SU-DHL-6 (cell line): ENCODE results near the gene ILDR2.

Experiments used
- H2AFZ ChIP-seq: fragments of 200-600 bp; sonication (generic); 2 replicates; pipeline ENCODE4 v1.6.1; 2014; ENCODE audit warnings: low read depth, mild to moderate bottlenecking, moderate library complexity, mixed read lengths, antibody characterized with exemption, low read length; ENCODE audit not compliant: severe bottlenecking
- H3F3A ChIP-seq: fragments of 200-600 bp; shearing (Covaris generic); 2 replicates; pipeline ENCODE4 v1.6.0; 2016; ENCODE audit warnings: antibody characterized with exemption, mild to moderate bottlenecking; ENCODE audit not compliant: insufficient read depth
- H3K27ac ChIP-seq: fragments of 200-600 bp; sonication (generic); 2 replicates; pipeline ENCODE4 v1.5.1; 2016; ENCODE audit warnings: low read depth, mild to moderate bottlenecking, low read length, moderate library complexity, mixed read lengths
- H3K27me3 ChIP-seq: fragments of 200-600 bp; sonication (generic), shearing (Covaris generic); 2 replicates; pipeline ENCODE4 v1.6.0; 2014; ENCODE audit warnings: mild to moderate bottlenecking, low read length
- H3K36me3 ChIP-seq: fragments of 200-600 bp; sonication (generic); 2 replicates; pipeline ENCODE4 v1.6.1; 2014; ENCODE audit warnings: mild to moderate bottlenecking, low read length, mixed read lengths
- H3K4me2 ChIP-seq: fragments of 300-600, 200-600 bp; shearing (Covaris generic), sonication (generic); 2 replicates; pipeline ENCODE4 v1.6.0; 2014; ENCODE audit warnings: low read length, low read depth, mild to moderate bottlenecking; ENCODE audit not compliant: poor library complexity, severe bottlenecking
- H3K4me3 ChIP-seq: fragments of 200-600 bp; sonication (generic); 2 replicates; pipeline ENCODE4 v1.5.1; 2014; ENCODE audit warnings: antibody characterized with exemption, low read length, mild to moderate bottlenecking, mixed read lengths; ENCODE audit not compliant: insufficient read depth, poor library complexity, severe bottlenecking
- H3K79me2 ChIP-seq: fragments of 200-600 bp; sonication (generic); 2 replicates; pipeline ENCODE4 v1.6.1; 2014; ENCODE audit warnings: mild to moderate bottlenecking, low read length, moderate library complexity; ENCODE audit not compliant: insufficient read depth
- H3K9ac ChIP-seq: fragments of 200-600 bp; sonication (generic); 2 replicates; pipeline ENCODE4 v1.7.0; 2014; ENCODE audit warnings: mild to moderate bottlenecking, low read length
- H3K9me2 ChIP-seq: fragments of 200-600 bp; sonication (generic); replicated peaks from 2 replicates; pipeline ENCODE4 v1.6.1; 2014; ENCODE audit warnings: low read length; ENCODE audit not compliant: insufficient read depth
- H3K9me3 ChIP-seq: fragments of 200-600 bp; sonication (generic); 2 replicates; pipeline ENCODE4 v1.6.1; 2014; ENCODE audit warnings: low read length, mixed read lengths; ENCODE audit not compliant: insufficient read depth
- H4K20me1 ChIP-seq: fragments of 200-600 bp; sonication (generic); 2 replicates; pipeline ENCODE4 v1.6.1; 2014; ENCODE audit warnings: low read depth, mild to moderate bottlenecking, antibody characterized with exemption, low read length, moderate library complexity, mixed read lengths
- EZH2phosphoT487 ChIP-seq: fragments of 200-600 bp; sonication (generic), shearing (Covaris generic); conservative IDR thresholded peaks from 2 replicates; pipeline ENCODE4 v1.6.1; 2018; ENCODE audit warnings: mild to moderate bottlenecking, antibody characterized with exemption, low read length, moderate library complexity, mixed read lengths
- TF ChIP-seq, protein P1 (sequence below): fragments of 200-600 bp; sonication (generic); IDR thresholded peaks from one replicate; pipeline ENCODE4 v1.5.1; 2017; ENCODE audit warnings: antibody characterized with exemption, mild to moderate bottlenecking, low read length, moderate library complexity; ENCODE audit not compliant: insufficient read depth, poor library complexity, severe bottlenecking

Gene ILDR2

DNA sequence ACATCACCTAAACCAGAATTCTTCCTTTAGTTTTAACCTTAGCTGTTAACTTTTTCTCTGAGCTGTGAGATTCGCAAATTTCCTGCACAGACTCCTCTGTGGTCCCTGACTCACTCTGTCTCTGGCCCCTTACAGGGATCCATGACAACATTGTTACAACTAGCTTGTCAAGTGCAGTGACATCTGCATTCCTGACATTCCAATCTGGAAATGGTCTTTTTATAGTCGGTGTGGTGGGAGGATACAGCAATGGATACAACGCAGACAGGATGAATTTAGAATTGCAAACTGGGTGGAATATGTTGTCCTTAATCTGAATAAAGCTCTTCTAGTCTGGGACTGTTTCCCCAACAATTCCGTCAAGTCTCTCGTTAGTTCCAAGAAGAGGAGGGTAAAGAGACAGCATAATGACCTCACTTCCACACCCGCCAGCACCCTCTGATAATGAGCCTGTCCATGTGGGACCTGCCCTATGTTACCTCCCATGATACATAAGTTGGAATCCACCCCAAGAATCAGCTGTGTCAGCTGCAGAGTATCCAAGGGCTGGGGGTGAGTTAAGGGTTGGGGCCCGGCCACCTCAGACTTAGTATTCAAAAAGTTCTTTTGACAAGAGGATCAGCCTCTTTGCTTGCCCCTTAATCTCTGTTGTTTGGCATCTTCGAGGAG is 49.4 kb downstream of the ILDR2 start:
- Histone ChIP-seq H3K27ac (no peak overlapping the region), H2AFZ (no peak overlapping the region)
- TF ChIP-seq EZH2phosphoT487 = no peak
- TF ChIP-seq, protein P1, sequence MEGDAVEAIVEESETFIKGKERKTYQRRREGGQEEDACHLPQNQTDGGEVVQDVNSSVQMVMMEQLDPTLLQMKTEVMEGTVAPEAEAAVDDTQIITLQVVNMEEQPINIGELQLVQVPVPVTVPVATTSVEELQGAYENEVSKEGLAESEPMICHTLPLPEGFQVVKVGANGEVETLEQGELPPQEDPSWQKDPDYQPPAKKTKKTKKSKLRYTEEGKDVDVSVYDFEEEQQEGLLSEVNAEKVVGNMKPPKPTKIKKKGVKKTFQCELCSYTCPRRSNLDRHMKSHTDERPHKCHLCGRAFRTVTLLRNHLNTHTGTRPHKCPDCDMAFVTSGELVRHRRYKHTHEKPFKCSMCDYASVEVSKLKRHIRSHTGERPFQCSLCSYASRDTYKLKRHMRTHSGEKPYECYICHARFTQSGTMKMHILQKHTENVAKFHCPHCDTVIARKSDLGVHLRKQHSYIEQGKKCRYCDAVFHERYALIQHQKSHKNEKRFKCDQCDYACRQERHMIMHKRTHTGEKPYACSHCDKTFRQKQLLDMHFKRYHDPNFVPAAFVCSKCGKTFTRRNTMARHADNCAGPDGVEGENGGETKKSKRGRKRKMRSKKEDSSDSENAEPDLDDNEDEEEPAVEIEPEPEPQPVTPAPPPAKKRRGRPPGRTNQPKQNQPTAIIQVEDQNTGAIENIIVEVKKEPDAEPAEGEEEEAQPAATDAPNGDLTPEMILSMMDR = no peak

DNA sequence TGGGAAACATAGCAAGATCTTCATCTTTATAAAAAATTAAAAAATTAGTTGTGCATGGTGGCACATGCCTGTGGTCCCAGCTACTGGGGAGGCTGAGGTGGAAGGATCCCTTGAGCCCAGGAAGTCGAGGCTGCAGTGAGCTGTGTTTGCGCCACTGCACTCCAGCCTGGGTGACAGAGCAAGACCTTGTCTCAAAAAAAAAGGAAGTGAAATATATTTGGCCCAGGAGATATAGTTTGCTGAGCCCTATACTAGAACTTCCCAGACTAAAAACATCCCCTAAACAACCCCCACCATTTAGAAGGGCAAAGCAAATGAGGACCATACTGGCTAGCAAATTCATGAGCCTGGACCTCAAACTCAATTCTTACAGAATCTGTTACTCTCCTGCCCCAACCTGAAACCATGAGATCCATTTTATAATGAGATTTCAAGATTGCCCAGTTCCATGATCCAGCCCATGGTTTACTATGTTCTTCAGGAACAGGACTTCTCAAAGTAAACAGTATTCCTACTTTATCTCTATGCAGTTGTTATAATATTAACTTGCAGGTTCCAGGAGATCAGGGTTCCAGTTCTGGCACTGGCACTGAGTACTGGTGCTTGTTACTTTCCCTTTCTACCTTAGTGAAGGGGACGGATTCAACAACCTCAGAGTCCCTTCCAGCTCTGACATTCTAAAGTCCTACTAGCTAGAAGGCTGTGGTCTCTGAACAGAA is 50.4 kb downstream of the ILDR2 start:
- no peaks in the 10 kb centered on the region for H3K79me2 ChIP-seq
- no peak overlapping the region for H3K4me3 ChIP-seq
- no peak overlapping the region for H2AFZ ChIP-seq
- H3K9me2 ChIP-seq = no peaks in the 10 kb centered on the region
- H3K27ac ChIP-seq = no peak overlapping the region
- H3K4me2 ChIP-seq = no peak overlapping the region
- no peaks in the 10 kb centered on the region for H3K9me3 ChIP-seq
- no peaks in the 10 kb centered on the region for H3K27me3 ChIP-seq
- H3K36me3 ChIP-seq = no peaks in the 10 kb centered on the region
- H3K9ac ChIP-seq = no peak overlapping the region
- no peaks in the 10 kb centered on the region for H3F3A ChIP-seq
- TF ChIP-seq, protein P1 = no peak
- TF ChIP-seq EZH2phosphoT487 = no peak
- H4K20me1 ChIP-seq = no peaks in the 10 kb centered on the region

More for the DNA sequence above, 49.4 kb downstream of the ILDR2 start:
- Histone ChIP-seq H3K27me3 (no peaks in the 10 kb centered on the region), H4K20me1 (no peaks in the 10 kb centered on the region), H3F3A (no peaks in the 10 kb centered on the region), H3K9me3 (no peaks in the 10 kb centered on the region), H3K9me2 (no peaks in the 10 kb centered on the region), H3K36me3 (no peaks in the 10 kb centered on the region), H3K4me2 (no peak overlapping the region), H3K9ac (no peak overlapping the region), H3K79me2 (no peaks in the 10 kb centered on the region), H3K4me3 (no peak overlapping the region)

DNA sequence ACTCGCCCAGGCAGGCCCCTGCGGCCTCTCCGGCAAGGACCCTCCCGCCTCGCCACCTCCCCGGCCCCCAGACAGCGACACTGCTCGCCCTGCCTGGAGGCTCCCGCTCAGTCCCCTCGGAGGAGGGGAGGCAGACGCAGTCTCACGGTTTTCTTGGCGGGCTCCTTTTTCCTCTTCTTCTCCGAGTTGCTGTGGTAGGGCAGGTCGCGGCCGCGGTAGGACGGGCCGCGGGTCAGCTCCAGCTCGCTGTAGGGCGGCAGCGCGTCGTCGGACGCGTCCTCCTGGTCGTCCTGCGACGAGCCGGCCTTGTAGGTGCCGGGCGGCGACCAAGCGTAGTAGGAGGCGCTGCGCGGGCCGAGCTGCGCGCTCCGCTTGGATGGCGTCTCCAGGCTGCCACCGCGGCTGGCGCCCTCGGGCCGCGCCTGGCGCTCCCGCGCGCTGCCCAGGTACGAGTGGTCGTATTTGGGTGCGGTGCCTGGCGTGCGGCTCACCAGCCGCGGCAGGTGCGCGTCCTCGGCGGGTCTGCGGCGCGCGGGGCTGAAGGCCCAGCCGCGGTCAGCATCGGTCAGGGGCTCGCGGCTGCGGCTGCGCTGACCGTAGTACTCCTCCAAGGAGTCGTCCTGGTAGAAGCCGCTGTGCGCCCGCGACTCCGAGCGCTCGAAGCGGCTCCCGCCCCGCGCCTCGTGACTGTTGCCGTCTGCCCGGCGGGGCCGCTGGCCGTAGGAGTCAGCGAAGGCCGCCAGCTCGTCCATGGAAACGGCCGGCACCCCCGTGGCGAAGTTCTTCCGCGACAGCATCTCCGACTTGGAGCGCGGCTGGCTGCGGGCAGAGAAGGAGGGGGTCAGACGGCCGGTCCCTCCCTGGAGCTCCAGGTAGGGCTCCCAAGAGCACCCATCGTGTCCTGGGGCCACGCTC is 54.5 kb downstream of the ILDR2 start:
- no peak overlapping the region for H3K9ac ChIP-seq
- no peak overlapping the region for H3K4me2 ChIP-seq
- H3F3A ChIP-seq = no peaks in the 10 kb centered on the region
- no peaks in the 10 kb centered on the region for H4K20me1 ChIP-seq
- H2AFZ ChIP-seq = no peak overlapping the region
- no peaks in the 10 kb centered on the region for H3K36me3 ChIP-seq
- no peaks in the 10 kb centered on the region for H3K27me3 ChIP-seq
- H3K4me3 ChIP-seq = no peak overlapping the region
- TF ChIP-seq EZH2phosphoT487 = no peak
- TF ChIP-seq, protein P1 = no peak
- H3K79me2 ChIP-seq = no peaks in the 10 kb centered on the region
- H3K9me2 ChIP-seq = no peaks in the 10 kb centered on the region
- H3K27ac ChIP-seq = no peak overlapping the region
- no peaks in the 10 kb centered on the region for H3K9me3 ChIP-seq
